Neuronal stem cell (in vitro differentiated cells): Measurements from ENCODE around the gene TSPAN14.

Source experiments
- DNase-seq: peaks from one replicate; pipeline ENCODE4 v3.0.0-alpha.2; 2013; ENCODE audit warnings: low spot score
- H2AFZ ChIP-seq: one replicate; pipeline ENCODE4 v1.6.1; 2013; ENCODE audit warnings: mild to moderate bottlenecking, low read length, inconsistent platforms
- H2AK5ac ChIP-seq: 2 replicates; pipeline ENCODE4 v1.6.1; 2013; ENCODE audit warnings: low read depth, mild to moderate bottlenecking, inconsistent platforms, low read length, moderate library complexity, mixed read lengths
- H2BK120ac ChIP-seq: 2 replicates; pipeline ENCODE4 v1.6.1; 2013; ENCODE audit warnings: low read depth, mild to moderate bottlenecking, inconsistent platforms, low read length, moderate library complexity, mixed read lengths
- H2BK12ac ChIP-seq: one replicate; pipeline ENCODE4 v1.6.1; 2013; ENCODE audit warnings: low read length, inconsistent platforms
- H2BK15ac ChIP-seq: 2 replicates; pipeline ENCODE4 v1.6.1; 2013; ENCODE audit warnings: mild to moderate bottlenecking, low read length, inconsistent platforms, mixed read lengths
- H2BK5ac ChIP-seq: one replicate; pipeline ENCODE4 v1.6.1; 2013; ENCODE audit warnings: inconsistent platforms, mild to moderate bottlenecking, low read length, moderate library complexity
- H3K14ac ChIP-seq: one replicate; pipeline ENCODE4 v1.6.1; 2013; ENCODE audit warnings: low read length, inconsistent platforms
- H3K18ac ChIP-seq: 2 replicates; pipeline ENCODE4 v1.6.1; 2013; ENCODE audit warnings: low read length, inconsistent platforms
- H3K23ac ChIP-seq: 2 replicates; pipeline ENCODE4 v1.6.1; 2013; ENCODE audit warnings: low read depth, mild to moderate bottlenecking, mixed read lengths, low read length, inconsistent platforms; ENCODE audit not compliant: poor library complexity
- H3K27ac ChIP-seq: replicated peaks from 3 replicates; pipeline ENCODE4 v1.5.1; 2013; ENCODE audit warnings: low read length, inconsistent platforms
- H3K27me3 ChIP-seq, 3 experiments: 2 replicates each; pipeline ENCODE4 v1.6.1; 2013; ENCODE audit warnings: low read length in 3 of 3, mild to moderate bottlenecking in 2 of 3, inconsistent platforms in 1 of 3, low read depth in 1 of 3, mixed read lengths in 1 of 3, moderate library complexity in 1 of 3; ENCODE audit not compliant: control insufficient read depth in 3 of 3, insufficient read depth in 3 of 3
- H3K36me3 ChIP-seq, 2 donors: replicated peaks in 1 of 2; 2 replicates each; pipeline ENCODE4 v1.6.1; 2013; ENCODE audit warnings: low read length in 2 of 2; ENCODE audit not compliant: control insufficient read depth in 2 of 2, insufficient read depth in 2 of 2
- H3K4ac ChIP-seq: 2 replicates; pipeline ENCODE4 v1.6.1; 2013; ENCODE audit warnings: inconsistent platforms, mild to moderate bottlenecking, low read length, moderate library complexity
- H3K4me1 ChIP-seq, 2 donors: 1 replicate in 1 of 2; 2 replicates in 1 of 2; pipeline ENCODE4 v1.6.1; 2013; ENCODE audit warnings: low read length in 2 of 2, low read depth in 1 of 2; ENCODE audit not compliant: control insufficient read depth in 2 of 2, insufficient read depth in 1 of 2
- H3K4me2 ChIP-seq: one replicate; pipeline ENCODE4 v1.6.1; 2013; ENCODE audit warnings: mild to moderate bottlenecking, low read length, inconsistent platforms; ENCODE audit not compliant: insufficient read depth, poor library complexity, severe bottlenecking
- H3K4me3 ChIP-seq, 2 donors: 2 replicates each; pipeline ENCODE4 v1.5.1; 2013; ENCODE audit warnings: low read length in 2 of 2, mild to moderate bottlenecking in 2 of 2, inconsistent platforms in 1 of 2, moderate library complexity in 1 of 2
- H3K79me1 ChIP-seq: one replicate; pipeline ENCODE4 v1.6.1; 2013; ENCODE audit warnings: low read depth, mild to moderate bottlenecking, inconsistent platforms, low read length, moderate library complexity
- H3K9ac ChIP-seq: one replicate; pipeline ENCODE4 v1.6.1; 2013; ENCODE audit warnings: mild to moderate bottlenecking, low read depth, low read length, inconsistent platforms; ENCODE audit not compliant: poor library complexity
- H3K9me3 ChIP-seq, 2 donors: replicated peaks in 1 of 2; 2 replicates each; pipeline versions ENCODE3 to v1.6.1; 2013; ENCODE audit warnings: low read length in 2 of 2, mild to moderate bottlenecking in 2 of 2, inconsistent platforms in 1 of 2, low read depth in 1 of 2, mixed read lengths in 1 of 2, moderate library complexity in 1 of 2; ENCODE audit not compliant: control insufficient read depth in 2 of 2, insufficient read depth in 1 of 2
- H4K8ac ChIP-seq: one replicate; pipeline ENCODE4 v1.6.1; 2013; ENCODE audit warnings: low read depth, mild to moderate bottlenecking, inconsistent platforms, low read length, moderate library complexity
- H4K91ac ChIP-seq: one replicate; pipeline ENCODE4 v1.6.1; 2013; ENCODE audit warnings: low read length, low read depth, mild to moderate bottlenecking, inconsistent platforms; ENCODE audit not compliant: poor library complexity
- WGBS, 2 donors: extraction: QIAGEN DNeasy Blood & Tissue Kit; methylation state at CpG; one replicate each; pipeline ENCODE4 v1.1.7; 2013; ENCODE audit warnings: missing lambda C conversion rate in 2 of 2, mixed read lengths in 1 of 2; ENCODE audit not compliant: insufficient read length in 2 of 2, insufficient replicate concordance in 1 of 2; ENCODE audit errors: extremely low coverage in 2 of 2; 5-methylcytosine and 5-hydroxymethylcytosine counted together

TSPAN14 gene

DNA sequence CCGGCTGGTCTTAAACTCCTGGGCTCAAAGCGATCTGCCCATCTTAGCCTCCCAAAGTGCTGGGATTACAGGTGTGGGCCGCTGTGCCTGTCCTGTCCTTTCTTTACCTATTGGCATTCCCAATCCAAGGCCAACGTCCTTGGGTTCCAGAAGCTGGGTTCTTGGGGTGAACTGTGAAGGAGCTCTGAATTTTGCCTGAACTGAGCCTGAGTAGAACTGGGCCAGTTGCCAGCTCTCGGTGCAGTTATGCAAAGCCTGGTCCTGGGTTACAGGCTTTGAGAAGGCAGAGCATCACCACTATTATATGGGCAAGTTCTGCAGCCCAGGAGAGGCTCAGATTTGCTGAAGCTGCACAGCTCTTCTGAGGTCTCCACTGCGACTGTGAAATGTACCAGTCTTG, 59.0 kb downstream of the TSPAN14 start:
- peaks cover 60 to 99% of the 10 kb centered on the region in 2 donors for H3K36me3 ChIP-seq

DNA sequence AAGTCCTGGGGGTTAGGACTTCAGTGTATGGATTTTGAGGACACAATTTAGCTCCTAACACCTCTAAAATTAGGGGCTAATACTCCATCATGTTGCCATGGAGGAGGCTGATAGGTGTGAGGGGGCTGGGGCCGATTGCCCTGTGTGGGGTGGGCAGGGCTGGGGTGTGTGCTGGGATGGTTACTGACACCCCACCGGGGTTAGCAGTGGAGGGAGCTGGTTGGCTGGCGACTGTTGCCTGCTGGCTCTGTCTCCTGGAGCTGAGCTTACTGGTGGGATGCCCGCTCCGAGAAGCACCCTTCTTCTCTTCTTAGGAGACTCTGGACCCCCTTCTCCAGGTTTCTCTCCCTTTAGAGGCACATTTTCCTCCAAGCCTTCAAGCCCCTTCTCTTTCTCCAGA, 61.4 kb downstream of the TSPAN14 start:
- Histone ChIP-seq H2AFZ (no peak overlapping the region), H3K79me1 (peaks cover 6% of the 10 kb centered on the region), H3K27ac (no peak overlapping the region), H2BK12ac (no peak overlapping the region), H3K18ac (no peak overlapping the region), H3K4ac (no peak overlapping the region), H3K4me3 (no peak overlapping the region), H3K9ac (no peak overlapping the region), H2AK5ac (no peak overlapping the region), H2BK15ac (no peak overlapping the region), H2BK5ac (no peak overlapping the region), H3K27me3 (no peaks in the 10 kb centered on the region), H3K23ac (no peak overlapping the region), H4K8ac (no peak overlapping the region), H2BK120ac (no peak overlapping the region), H3K9me3 (no peaks in the 10 kb centered on the region), H3K4me2 (no peak overlapping the region), H3K14ac (no peak overlapping the region), H3K36me3 (peaks cover 58 to 100% of the 10 kb centered on the region in 2 donors), H3K4me1 (no peaks in the 10 kb centered on the region), H4K91ac (no peak overlapping the region)
- no peak for DNase-seq
- no CpG with 5 or more reads among the region's 5 CpGs for WGBS, 2 donors

More for the DNA sequence above, 59.0 kb downstream of the TSPAN14 start:
- Histone ChIP-seq H3K23ac (no peak overlapping the region), H3K9ac (no peak overlapping the region), H3K4me2 (no peak overlapping the region), H2BK120ac (no peak overlapping the region), H3K4me1 (no peaks in the 10 kb centered on the region), H3K18ac (no peak overlapping the region), H3K27me3 (no peaks in the 10 kb centered on the region), H3K4ac (no peak overlapping the region), H2AFZ (no peak overlapping the region), H2AK5ac (no peak overlapping the region), H3K79me1 (peaks cover 9% of the 10 kb centered on the region), H3K27ac (no peak overlapping the region), H4K91ac (no peak overlapping the region), H4K8ac (no peak overlapping the region), H2BK15ac (no peak overlapping the region), H2BK5ac (no peak overlapping the region), H2BK12ac (no peak overlapping the region), H3K14ac (no peak overlapping the region), H3K4me3 (no peak overlapping the region), H3K9me3 (no peaks in the 10 kb centered on the region)
- no CpG with 5 or more reads among the region's 6 CpGs for WGBS, 2 donors
- no peak for DNase-seq

DNA sequence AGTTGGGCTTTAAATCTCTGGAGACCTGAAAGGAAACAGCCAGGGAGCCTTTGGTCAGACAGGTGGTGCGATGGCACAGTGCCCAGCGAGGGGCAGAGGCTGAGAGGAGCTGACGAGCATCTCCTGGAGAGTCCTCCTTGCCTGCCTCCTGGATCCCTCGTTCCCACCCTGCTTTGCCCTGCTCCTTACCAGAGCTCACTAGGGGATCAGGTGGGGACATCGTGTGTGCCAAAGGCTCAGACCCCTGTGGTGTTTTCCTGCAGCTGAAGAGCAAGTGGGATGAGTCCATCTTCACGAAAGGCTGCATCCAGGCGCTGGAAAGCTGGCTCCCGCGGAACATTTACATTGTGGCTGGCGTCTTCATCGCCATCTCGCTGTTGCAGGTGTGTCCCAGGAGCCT, 61.8 kb downstream of the TSPAN14 start:
- no peak overlapping the region for H4K91ac ChIP-seq
- WGBS, 2 donors = no CpG with 5 or more reads among the region's 12 CpGs

DNA sequence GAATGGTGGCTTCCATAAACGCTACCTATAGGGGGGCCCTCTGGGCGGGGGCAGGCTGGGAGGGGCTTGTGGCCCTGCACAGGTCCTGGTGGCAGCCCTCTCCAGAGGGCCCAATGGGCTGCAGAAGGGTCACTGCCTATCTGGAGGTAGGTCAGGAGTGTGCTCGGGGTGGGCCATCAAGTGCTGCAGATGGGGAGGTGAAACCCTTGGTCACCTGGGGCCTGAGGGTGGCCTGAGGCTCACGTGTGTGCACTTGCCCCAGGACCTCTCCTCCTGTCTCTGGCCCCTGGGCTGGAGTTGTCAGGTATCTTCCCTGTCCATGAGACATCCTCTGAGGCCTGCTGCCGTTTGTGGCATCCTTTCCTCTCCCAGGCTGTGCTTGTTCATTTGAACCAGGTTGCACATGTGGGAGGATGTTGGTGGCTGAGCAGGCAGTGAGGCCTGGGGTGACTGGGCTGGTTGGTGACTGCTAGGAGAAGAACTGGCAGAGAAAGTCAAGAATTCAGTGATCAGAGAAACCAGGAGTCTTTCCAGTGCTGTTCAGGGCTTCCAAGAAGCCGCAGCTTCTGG, 62.5 kb downstream of the TSPAN14 start:
- WGBS, 2 donors = no CpG with 5 or more reads among the region's 6 CpGs
- no peak overlapping the region for H3K9ac ChIP-seq
- H3K4ac ChIP-seq = no peak overlapping the region
- H3K9me3 ChIP-seq = peaks cover 0 to 2% of the 10 kb centered on the region in 2 donors
- H3K36me3 ChIP-seq = peaks cover 60 to 100% of the 10 kb centered on the region in 2 donors
- no peaks in the 10 kb centered on the region for H3K27me3 ChIP-seq
- H2BK120ac ChIP-seq = no peak overlapping the region
- no peak overlapping the region for H3K4me2 ChIP-seq
- H3K14ac ChIP-seq = no peak overlapping the region
- no peaks in the 10 kb centered on the region for H3K4me1 ChIP-seq
- peak overlapping the region; percentile 36 for H3K18ac ChIP-seq
- no peak overlapping the region for H2BK5ac ChIP-seq
- H2AK5ac ChIP-seq = no peak overlapping the region
- H2BK15ac ChIP-seq = no peak overlapping the region
- H3K23ac ChIP-seq = no peak overlapping the region
- no peak overlapping the region for H3K27ac ChIP-seq
- H3K79me1 ChIP-seq = peaks cover 6% of the 10 kb centered on the region
- H4K91ac ChIP-seq = no peak overlapping the region
- no peak overlapping the region for H2BK12ac ChIP-seq
- no peak overlapping the region for H4K8ac ChIP-seq
- no peak for DNase-seq
- no peak overlapping the region for H2AFZ ChIP-seq
- no peak overlapping the region for H3K4me3 ChIP-seq

More for the DNA sequence above, 61.8 kb downstream of the TSPAN14 start:
- Histone ChIP-seq H3K23ac (peak overlapping the region; percentile 37), H2BK120ac (no peak overlapping the region), H3K4me1 (no peaks in the 10 kb centered on the region), H3K4me3 (no peak overlapping the region), H3K36me3 (peaks cover 62 to 100% of the 10 kb centered on the region in 2 donors), H3K27me3 (no peaks in the 10 kb centered on the region), H2BK5ac (no peak overlapping the region), H2AFZ (no peak overlapping the region), H3K79me1 (peaks cover 6% of the 10 kb centered on the region), H2BK12ac (no peak overlapping the region), H3K14ac (no peak overlapping the region), H3K4me2 (no peak overlapping the region), H2BK15ac (no peak overlapping the region), H3K18ac (no peak overlapping the region), H3K9ac (no peak overlapping the region), H3K4ac (no peak overlapping the region), H3K9me3 (no peaks in the 10 kb centered on the region), H2AK5ac (no peak overlapping the region), H3K27ac (no peak overlapping the region), H4K8ac (peak overlapping the region; percentile 66)
- DNase-seq = no peak
